GM19324 (cell line): Measurements from ENCODE around the gene LRRC8B.
"Not testable (repeated sequence)": the region's sequence is repeated elsewhere in the genome, so short reads cannot be mapped to it uniquely, and the experiment has no call there.

Experiments used
- ATAC-seq: cut with Tn5 transposase; IDR thresholded peaks from one replicate; pipeline ENCODE4 v1.9.1; 2021; ENCODE audit warnings: mild to moderate bottlenecking, moderate library complexity; ENCODE audit not compliant: unreplicated experiment, low FRiP score

Gene LRRC8B

GRCh38 chr1:89629600-89629999 is 105.0 kb downstream of the LRRC8B start:
- ATAC-seq = not testable (repeated sequence)

GRCh38 chr1:89630048-89630447 is 105.4 kb downstream of the LRRC8B start:
- no peak for ATAC-seq

GRCh38 chr1:89631816-89632656 is 107.4 kb downstream of the LRRC8B start:
- ATAC-seq = no peak

GRCh38 chr1:89632657-89633247 is 108.1 kb downstream of the LRRC8B start, which contains the start of gene LRRC8C:
Gene LRRC8C, plus strand, starts transcription at chr1:89633120. Its CDS starts 53,354 bp downstream, at chr1:89686474.
- peak; percentile 95 for ATAC-seq

GRCh38 chr1:89633248-89633799 is 108.7 kb downstream of the LRRC8B start:
- ATAC-seq = peak; percentile 64

- peak; percentile 1 for ATAC-seq
Measured at GRCh38 chr1:89633800-89634625, 109.4 kb downstream of the LRRC8B start.

- no peak for ATAC-seq
Measured at GRCh38 chr1:89635825-89636815, 111.5 kb downstream of the LRRC8B start.

- ATAC-seq = no peak
Measured at GRCh38 chr1:89637496-89637895, 112.9 kb downstream of the LRRC8B start.

- no peak for ATAC-seq
Measured at GRCh38 chr1:89640440-89640839, 115.8 kb downstream of the LRRC8B start.

GRCh38 chr1:89641781-89642180 is 117.2 kb downstream of the LRRC8B start:
- ATAC-seq = no peak

- ATAC-seq = no peak
Measured at GRCh38 chr1:89643577-89643976, 118.9 kb downstream of the LRRC8B start.

- no peak for ATAC-seq
Measured at GRCh38 chr1:89644119-89644814, 119.6 kb downstream of the LRRC8B start.

GRCh38 chr1:89646259-89646658 is 121.6 kb downstream of the LRRC8B start:
- ATAC-seq = no peak
